Hepatocyte (in vitro differentiated cells): ENCODE data around the gene FAM83B. TPM values are rescaled to one million over a fixed set of nuclear protein-coding genes. Genes with fewer than 3 reads are reported as not detected.
A peak's percentile ranks its signal among the peaks of the same experiment; 100 is the strongest.

Experiments
- DNase-seq: peaks from one replicate; pipeline ENCODE4 v3.0.0-alpha.2; 2016; ENCODE audit warnings: low spot score
- H2AFZ ChIP-seq: fragments of 200-600 bp; sonication (generic); 2 replicates; pipeline ENCODE4 v1.6.0; 2016; ENCODE audit warnings: antibody characterized with exemption, mild to moderate bottlenecking
- H3K27ac ChIP-seq: fragments of 200-600 bp; sonication (generic); 2 replicates; pipeline ENCODE4 v1.5.1; 2016; ENCODE audit warnings: mild to moderate bottlenecking
- H3K27me3 ChIP-seq: fragments of 200-600 bp; sonication (generic); 2 replicates; pipeline ENCODE4 v1.6.1; 2016
- H3K36me3 ChIP-seq: fragments of 200-600 bp; sonication (generic); replicated peaks from 2 replicates; pipeline ENCODE4 v1.5.1; 2016; ENCODE audit warnings: low read depth; ENCODE audit not compliant: insufficient read depth
- H3K4me1 ChIP-seq: fragments of 200-600 bp; sonication (generic); 2 replicates; pipeline ENCODE4 v1.5.1; 2016; ENCODE audit warnings: mild to moderate bottlenecking, moderate library complexity; ENCODE audit not compliant: insufficient read depth
- H3K4me2 ChIP-seq: fragments of 200-600 bp; sonication (generic); 2 replicates; pipeline ENCODE4 v1.6.0; 2016
- H3K4me3 ChIP-seq: fragments of 200-600 bp; sonication (generic); 2 replicates; pipeline ENCODE4 v1.5.1; 2016; ENCODE audit warnings: mild to moderate bottlenecking
- H3K79me2 ChIP-seq: fragments of 200-600 bp; sonication (generic); 2 replicates; pipeline ENCODE4 v1.6.0; 2017; ENCODE audit warnings: mild to moderate bottlenecking
- H3K9me2 ChIP-seq: fragments of 200-600 bp; sonication (generic); replicated peaks from 2 replicates; pipeline ENCODE4 v1.6.0; 2017; ENCODE audit warnings: mild to moderate bottlenecking; ENCODE audit not compliant: insufficient read depth
- H3K9me3 ChIP-seq: fragments of 200-600 bp; sonication (generic); 2 replicates; pipeline ENCODE4 v1.5.1; 2016; ENCODE audit warnings: low read depth, mild to moderate bottlenecking
- H4K20me1 ChIP-seq: fragments of 200-600 bp; sonication (generic); 2 replicates; pipeline ENCODE4 v1.6.0; 2016; ENCODE audit warnings: mild to moderate bottlenecking; ENCODE audit not compliant: insufficient read depth, poor library complexity, severe bottlenecking
- CTCF ChIP-seq: fragments of 200-600 bp; sonication (generic); IDR thresholded peaks from 2 replicates; pipeline ENCODE4 v1.5.1; 2016; ENCODE audit warnings: antibody characterized with exemption, mild to moderate bottlenecking; ENCODE audit not compliant: poor library complexity
- EZH2 ChIP-seq: fragments of 200-600 bp; sonication (generic); IDR thresholded peaks from 2 replicates; pipeline ENCODE4 v1.6.1; 2016; ENCODE audit warnings: antibody characterized with exemption, mild to moderate bottlenecking, borderline replicate concordance
- EZH2phosphoT487 ChIP-seq: fragments of 200-600 bp; sonication (generic); IDR thresholded peaks from one replicate; pipeline ENCODE4 v1.6.1; 2018; ENCODE audit warnings: antibody characterized with exemption, mild to moderate bottlenecking, low read depth, moderate library complexity; ENCODE audit not compliant: unreplicated experiment, severe bottlenecking
- WGBS: methylation state at CpG from one replicate; pipeline ENCODE4 v1.1.6; 2016; ENCODE audit warnings: low lambda C conversion rate; ENCODE audit errors: missing lambda C conversion rate; 5-methylcytosine and 5-hydroxymethylcytosine counted together
- polyA plus RNA-seq: library from polyadenylated mRNA; unstranded; fragments of >200 nt; fragmentation: Nextera tagmentation; extraction: Ambion mirVana; gene quantifications from 2 replicates; pipeline ENCODE4 v1.2.1, GENCODE V29; 2016
- total RNA-seq: library from RNA; depleted of rRNA; stranded (reverse); fragments of >200 nt; gene quantifications from 2 replicates; pipeline ENCODE4 v1.2.3, GENCODE V29; 2014

Gene FAM83B
- total and polyA plus RNA-seq, 2 experiments from 2014 or later = 5.5 to 29.2 TPM

GRCh38 chr6:54920628-54921027 lies 74.1 kb downstream of the FAM83B start:
- TF ChIP-seq EZH2phosphoT487 (no peak), CTCF (no peak), EZH2 (no peak)
- no peaks in the 10 kb centered on the region for H4K20me1 ChIP-seq
- H3K4me3 ChIP-seq = no peak overlapping the region
- peaks cover 19% of the 10 kb centered on the region for H3K79me2 ChIP-seq
- no peaks in the 10 kb centered on the region for H3K9me3 ChIP-seq
- WGBS = 91% methylated on average over 1 of the region's 1 CpG
- DNase-seq = no peak
- H3K36me3 ChIP-seq = no peaks in the 10 kb centered on the region
- H3K9me2 ChIP-seq = no peaks in the 10 kb centered on the region
- H3K4me2 ChIP-seq = no peak overlapping the region
- H3K4me1 ChIP-seq = no peaks in the 10 kb centered on the region
- no peak overlapping the region for H3K27ac ChIP-seq
- no peaks in the 10 kb centered on the region for H3K27me3 ChIP-seq
- no peak overlapping the region for H2AFZ ChIP-seq

GRCh38 chr6:54921891-54922290 lies 75.3 kb downstream of the FAM83B start:
- Histone ChIP-seq H4K20me1 (no peaks in the 10 kb centered on the region), H3K27ac (no peak overlapping the region), H3K4me3 (no peak overlapping the region), H3K9me3 (no peaks in the 10 kb centered on the region), H3K4me2 (no peak overlapping the region), H3K36me3 (no peaks in the 10 kb centered on the region), H3K9me2 (no peaks in the 10 kb centered on the region), H3K4me1 (no peaks in the 10 kb centered on the region), H2AFZ (no peak overlapping the region), H3K27me3 (no peaks in the 10 kb centered on the region), H3K79me2 (peaks cover 19% of the 10 kb centered on the region)
- WGBS = 87% methylated on average over 1 of the region's 1 CpG
- TF ChIP-seq CTCF (no peak), EZH2 (no peak), EZH2phosphoT487 (no peak)
- no peak for DNase-seq

- WGBS = 48% methylated on average over 1 of the region's 1 CpG
- peak; percentile 23 for DNase-seq
These were observed 82.8 kb downstream of the FAM83B start for GRCh38 chr6:54929245-54929909.

More at GRCh38 chr6:54929245-54929909, 82.8 kb downstream of the FAM83B start:
- Histone ChIP-seq H3K27ac (peak overlapping the region; percentile 45), H3K79me2 (no peaks in the 10 kb centered on the region), H3K4me3 (no peak overlapping the region), H3K9me3 (no peaks in the 10 kb centered on the region), H4K20me1 (no peaks in the 10 kb centered on the region), H3K4me1 (peaks cover 6% of the 10 kb centered on the region), H3K27me3 (no peaks in the 10 kb centered on the region), H3K36me3 (no peaks in the 10 kb centered on the region), H3K9me2 (no peaks in the 10 kb centered on the region), H3K4me2 (no peak overlapping the region), H2AFZ (no peak overlapping the region)
- TF ChIP-seq EZH2phosphoT487 (no peak), CTCF (no peak), EZH2 (no peak)
